ENCODE measurements around the gene LDLRAD2.
"Not testable (repeated sequence)": the region's sequence is repeated elsewhere in the genome, so short reads cannot be mapped to it uniquely, and the experiment has no call there.

LDLRAD2 gene

DNA sequence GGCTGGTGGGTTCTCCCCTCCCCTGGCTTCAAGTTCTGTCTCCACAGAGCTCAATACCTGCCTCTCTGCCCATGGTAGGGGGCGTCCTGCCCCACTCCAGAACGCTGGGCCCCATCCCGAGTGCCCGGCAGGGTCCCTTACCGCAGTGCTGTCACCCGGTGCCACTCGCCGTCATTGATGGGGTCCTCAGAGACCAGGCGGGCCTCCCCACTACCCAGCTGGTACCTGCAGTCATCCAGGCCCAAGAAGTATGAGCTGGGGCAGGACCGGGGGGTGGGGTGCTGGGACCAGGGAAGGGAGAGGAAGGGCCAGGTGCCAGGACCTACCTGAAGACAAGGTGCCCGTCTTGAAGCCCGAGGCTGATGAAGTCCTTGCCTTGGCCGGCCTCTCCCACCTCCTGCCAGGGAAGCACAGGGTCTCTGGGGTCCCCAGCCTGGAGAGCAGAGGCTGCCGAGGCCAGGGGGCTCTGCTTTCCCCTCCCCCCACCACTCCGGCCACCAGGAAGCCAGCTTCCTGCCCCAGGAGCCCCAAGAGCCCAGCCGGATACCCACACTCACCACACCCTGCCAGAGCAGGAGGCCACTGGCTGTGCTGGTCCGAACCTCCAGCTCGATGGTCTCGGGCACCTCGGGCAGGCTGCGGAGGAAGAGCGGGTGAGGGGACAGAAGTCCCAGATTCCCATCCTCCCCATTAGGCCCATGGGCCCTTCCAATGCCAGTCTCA lies 12.1 kb downstream of the LDLRAD2 start:
- no peak for DNase-seq (ENCODE audit: low read depth, low spot score)

- DNase-seq (ENCODE audit: low read depth, low spot score) = no peak
These were observed 12.9 kb downstream of the LDLRAD2 start for GRCh38 chr1:21824926-21825325.

DNA sequence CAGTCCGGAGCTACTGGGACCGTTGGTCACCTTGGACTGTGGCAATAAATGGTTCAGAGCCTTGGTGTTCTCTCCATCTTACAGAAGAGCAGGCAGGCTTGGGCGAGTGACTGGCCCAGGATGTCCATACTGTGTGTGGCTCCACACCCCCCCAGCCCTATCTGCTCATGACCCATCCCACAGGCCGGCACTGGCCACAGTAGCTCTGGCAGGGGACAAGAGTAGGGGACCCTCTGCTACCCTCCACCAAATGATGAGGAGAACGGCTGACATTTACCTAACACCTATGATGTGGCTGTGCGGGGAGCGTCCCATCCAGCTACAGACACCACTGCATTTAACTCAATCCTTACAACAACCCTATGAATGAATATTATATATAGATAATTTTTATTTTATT lies 13.3 kb downstream of the LDLRAD2 start:
- DNase-seq (ENCODE audit: low read depth, low spot score) = no peak

DNA sequence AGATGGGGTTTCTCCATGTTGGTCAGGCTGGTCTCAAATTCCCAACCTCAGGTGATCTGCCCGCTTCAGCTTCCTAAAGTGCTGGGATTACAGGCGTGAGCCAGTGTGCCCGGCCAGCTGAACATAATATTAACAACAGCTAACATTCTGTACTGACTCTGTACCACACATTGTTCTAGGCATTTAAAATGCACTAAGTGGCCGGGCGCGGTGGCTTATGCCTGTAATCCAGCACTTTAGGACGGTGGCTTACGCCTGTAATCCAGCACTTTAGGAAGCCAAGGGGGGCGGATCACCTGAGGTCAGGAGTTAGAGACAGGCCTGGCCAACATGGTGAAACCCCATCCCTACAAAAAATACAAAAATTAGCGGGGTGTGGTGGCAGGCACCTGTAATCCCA lies 14.6 kb downstream of the LDLRAD2 start:
- DNase-seq (ENCODE audit: low read depth, low spot score) = not testable (repeated sequence)

DNA sequence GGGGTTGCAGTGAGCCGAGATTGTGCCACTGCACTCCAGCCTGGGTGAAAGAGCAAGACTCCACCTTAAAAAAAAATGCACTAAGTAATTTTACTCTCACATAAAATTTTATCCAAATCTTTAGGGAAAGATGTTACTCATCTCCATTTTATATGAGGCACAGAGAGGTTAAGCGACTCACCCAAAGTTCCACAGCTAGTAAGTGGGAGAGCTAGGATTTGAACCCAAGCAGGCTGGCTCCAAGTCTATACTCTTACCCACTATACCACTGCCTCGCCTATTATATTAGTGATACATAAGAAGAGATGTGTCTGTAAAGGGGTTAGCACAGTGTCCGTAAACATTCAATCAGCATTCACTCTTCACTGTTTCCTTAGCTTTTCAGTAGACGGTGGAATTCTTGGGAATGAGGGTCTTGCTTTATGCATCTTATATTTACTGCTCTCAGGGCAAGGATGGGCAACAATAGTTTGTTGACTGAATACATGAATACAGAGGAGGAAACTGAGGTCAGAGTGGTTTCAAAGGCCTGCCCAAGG lies 15.1 kb downstream of the LDLRAD2 start:
- DNase-seq (ENCODE audit: low read depth, low spot score) = no peak

DNA sequence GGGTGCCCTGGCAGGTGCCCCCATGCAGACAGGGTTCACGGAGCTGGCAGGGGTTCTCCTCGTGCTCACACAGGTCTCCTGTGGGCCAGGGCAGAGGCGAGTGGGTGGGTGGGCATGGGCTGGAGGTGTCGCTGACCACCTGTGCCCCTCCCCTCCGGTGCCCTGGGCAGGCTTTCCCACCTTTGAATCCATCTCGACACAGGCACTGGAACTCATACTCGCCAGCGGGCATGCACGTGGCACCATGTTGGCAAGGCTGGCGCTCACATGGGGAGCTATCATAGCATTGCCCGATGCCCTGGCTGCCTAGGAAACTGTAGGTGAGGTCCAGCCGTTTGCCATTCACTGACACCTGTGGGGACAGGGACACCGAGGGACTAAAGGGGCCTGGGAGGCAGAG lies 16.0 kb downstream of the LDLRAD2 start:
- no peak for DNase-seq (ENCODE audit: low read depth, low spot score)

- DNase-seq (ENCODE audit: low read depth, low spot score) = no peak
These were observed 16.6 kb downstream of the LDLRAD2 start for GRCh38 chr1:21828506-21829210.

GRCh38 chr1:21829294-21829693 lies 17.2 kb downstream of the LDLRAD2 start:
- no peak for DNase-seq (ENCODE audit: low read depth, low spot score)

DNA sequence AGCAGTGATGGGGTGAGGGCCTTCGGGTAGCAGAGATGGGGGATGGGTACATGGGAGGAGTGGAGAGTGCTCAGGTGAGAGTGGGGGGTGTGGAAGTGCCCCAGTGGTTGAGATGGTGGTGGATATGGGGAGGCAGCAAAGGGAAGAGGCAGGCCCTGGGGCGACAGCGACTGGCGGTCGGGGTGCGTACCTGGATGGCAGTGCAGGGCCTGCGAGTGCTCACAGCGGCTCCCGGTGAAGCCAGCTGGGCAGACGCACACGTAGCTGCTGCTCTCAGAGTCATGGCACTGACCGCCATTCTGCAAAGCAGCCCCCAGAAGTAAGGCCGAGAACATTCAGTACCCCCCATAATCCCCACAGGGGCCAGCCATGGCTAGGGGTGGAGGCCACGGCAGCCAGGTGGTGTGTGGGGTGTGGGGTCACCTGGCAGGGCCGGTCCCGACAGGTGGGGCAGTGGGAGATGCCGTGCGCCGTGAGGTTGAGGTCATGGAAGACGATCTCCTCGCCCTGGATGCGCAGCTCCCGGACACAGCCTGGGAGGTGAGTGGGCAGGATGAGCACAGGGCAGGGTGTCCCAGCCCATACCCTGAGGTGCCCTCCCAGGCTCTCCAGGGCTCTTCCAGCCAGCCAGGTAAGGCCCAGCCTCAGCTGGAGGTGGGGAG lies 18.9 kb downstream of the LDLRAD2 start:
- no peak for DNase-seq (ENCODE audit: low read depth, low spot score)

DNA sequence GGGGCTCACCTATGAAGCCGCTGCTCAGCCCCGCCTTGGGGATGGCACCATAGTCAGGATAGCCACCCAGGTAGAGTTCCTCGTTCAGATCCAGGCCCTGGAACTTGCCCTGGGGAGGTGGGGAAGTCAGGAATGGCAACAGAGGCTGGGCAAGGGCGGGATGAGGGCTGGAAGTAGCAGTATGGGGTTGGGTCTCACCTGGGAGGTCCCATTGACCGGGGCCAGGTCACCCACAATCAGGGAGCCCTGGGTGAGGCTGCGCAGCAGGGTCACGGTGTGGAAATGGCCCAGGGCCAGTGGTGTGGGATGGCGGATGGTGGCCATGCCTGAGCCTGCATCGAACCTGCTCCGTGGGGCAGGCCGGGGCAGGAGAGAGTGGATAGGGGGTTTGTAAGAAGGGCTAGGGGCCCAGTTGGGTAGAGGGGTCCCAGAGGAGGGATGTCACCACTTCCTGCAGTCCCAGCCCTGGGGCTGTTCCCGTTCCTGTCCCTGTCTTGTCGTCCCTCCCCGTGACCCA lies 19.4 kb downstream of the LDLRAD2 start:
- DNase-seq (ENCODE audit: low read depth, low spot score) = no peak

GRCh38 chr1:21833392-21833976 lies 21.4 kb downstream of the LDLRAD2 start:
- no peak for DNase-seq (ENCODE audit: low read depth, low spot score)

- no peak for DNase-seq (ENCODE audit: low read depth, low spot score)
These were observed 22.0 kb downstream of the LDLRAD2 start for GRCh38 chr1:21834094-21834493.

- DNase-seq (ENCODE audit: low read depth, low spot score) = no peak
These were observed 22.6 kb downstream of the LDLRAD2 start for GRCh38 chr1:21834666-21835065.

GRCh38 chr1:21836010-21836409 lies 23.9 kb downstream of the LDLRAD2 start:
- no peak for DNase-seq (ENCODE audit: low read depth, low spot score)

- DNase-seq (ENCODE audit: low read depth, low spot score) = no peak
These were observed 24.7 kb downstream of the LDLRAD2 start for GRCh38 chr1:21836729-21837128.

GRCh38 chr1:21837476-21837875 lies 25.4 kb downstream of the LDLRAD2 start:
- no peak for DNase-seq (ENCODE audit: low read depth, low spot score)

DNA sequence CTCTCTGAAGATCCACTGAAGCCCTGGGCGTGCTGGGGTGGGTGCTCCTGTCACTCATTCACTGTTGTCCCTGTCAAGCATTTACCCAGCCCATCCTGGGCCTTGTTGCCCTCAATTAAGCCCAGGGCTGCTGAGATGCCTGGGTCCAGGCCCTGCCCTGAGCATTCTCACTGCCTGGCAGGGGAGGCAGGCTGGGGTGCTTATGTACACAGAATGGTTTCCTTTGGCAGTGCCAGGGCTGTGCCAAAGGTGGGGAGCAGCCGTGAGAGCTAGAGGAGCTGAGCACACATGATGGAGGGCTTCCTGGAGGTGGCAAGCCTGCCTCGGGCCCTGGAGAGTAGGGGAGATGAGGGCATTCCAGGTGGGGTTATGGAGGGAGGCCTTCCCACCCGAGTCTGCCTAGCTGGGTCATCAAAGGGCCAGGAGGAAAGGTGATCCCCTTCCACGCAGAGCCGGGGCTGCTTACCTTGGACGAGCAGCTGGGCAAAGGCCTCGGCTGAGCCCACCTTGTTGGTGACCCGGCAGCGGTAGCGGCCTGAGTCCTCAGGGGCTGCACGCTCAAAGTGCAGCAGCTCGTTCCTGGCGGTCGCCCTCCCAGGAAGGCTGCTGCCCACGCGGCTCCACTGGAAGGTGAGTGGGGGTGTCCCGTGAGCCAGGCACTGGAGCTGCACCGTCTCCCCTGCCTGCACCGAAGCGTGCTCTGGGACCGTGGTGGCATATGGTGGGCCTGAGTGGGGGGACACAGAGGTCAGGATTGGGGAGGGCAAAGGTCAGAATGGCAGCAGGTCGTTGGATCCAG lies 26.5 kb downstream of the LDLRAD2 start:
- no peak for DNase-seq (ENCODE audit: low read depth, low spot score)

- DNase-seq (ENCODE audit: low read depth, low spot score) = no peak
These were observed 27.4 kb downstream of the LDLRAD2 start for GRCh38 chr1:21839337-21840037.

GRCh38 chr1:21840981-21841380 lies 28.9 kb downstream of the LDLRAD2 start:
- no peak for DNase-seq (ENCODE audit: low read depth, low spot score)

- no peak for DNase-seq (ENCODE audit: low read depth, low spot score)
These were observed 29.9 kb downstream of the LDLRAD2 start for GRCh38 chr1:21841852-21842466.
